HG03097 (cell line): ENCODE measurements around the gene DNAJB8.

Experiments
- ATAC-seq: cut with Tn5 transposase; IDR thresholded peaks from one replicate; pipeline ENCODE4 v1.9.1; 2021; ENCODE audit not compliant: unreplicated experiment, low FRiP score

DNAJB8 gene

GRCh38 chr3:128495435-128495970 is 28.8 kb upstream of the DNAJB8 start:
- ATAC-seq: no peak

GRCh38 chr3:128494367-128494650 is 27.6 kb upstream of the DNAJB8 start:
- ATAC-seq: no peak

- no peak for ATAC-seq
Observed at GRCh38 chr3:128493570-128494366, 27.1 kb upstream of the DNAJB8 start.

GRCh38 chr3:128492671-128493569 is 26.2 kb upstream of the DNAJB8 start, which contains the start of gene GATA2:
Gene GATA2 (minus strand): TSS chr3:128493201. CDS start chr3:128487031, 6,170 bp downstream.
- ATAC-seq: no peak

- ATAC-seq: no peak
Observed at GRCh38 chr3:128491941-128492670, 25.4 kb upstream of the DNAJB8 start.

GRCh38 chr3:128491691-128491940 is 24.9 kb upstream of the DNAJB8 start:
- ATAC-seq: no peak

- no peak for ATAC-seq
Observed at GRCh38 chr3:128490915-128491690, 24.4 kb upstream of the DNAJB8 start.

GRCh38 chr3:128490650-128490914 is 23.9 kb upstream of the DNAJB8 start:
- no peak for ATAC-seq

GRCh38 chr3:128489927-128490649 is 23.4 kb upstream of the DNAJB8 start:
- ATAC-seq: no peak

- no peak for ATAC-seq
Observed at GRCh38 chr3:128489674-128489926, 22.9 kb upstream of the DNAJB8 start.

- no peak for ATAC-seq
Observed at GRCh38 chr3:128488991-128489673, 22.4 kb upstream of the DNAJB8 start.

GRCh38 chr3:128488636-128488990 is 21.9 kb upstream of the DNAJB8 start:
- no peak for ATAC-seq

GRCh38 chr3:128487813-128488635 is 21.3 kb upstream of the DNAJB8 start:
- ATAC-seq: no peak

- ATAC-seq: no peak
Observed at GRCh38 chr3:128487538-128487812, 20.8 kb upstream of the DNAJB8 start.

GRCh38 chr3:128486681-128487537 is 20.2 kb upstream of the DNAJB8 start:
- ATAC-seq: no peak

GRCh38 chr3:128486205-128486628 is 19.5 kb upstream of the DNAJB8 start:
- no peak for ATAC-seq

GRCh38 chr3:128485282-128486204 is 18.9 kb upstream of the DNAJB8 start:
- ATAC-seq: no peak
